Activated naive CD8-positive, alpha-beta T cell treated with anti-CD3 and anti-CD28 coated beads, Interleukin-2, amount 50 U/mL, for 16 hours (primary cell): ENCODE measurements around the gene SEC31A.

Source experiments
- DNase-seq: peaks from one replicate; pipeline ENCODE4 v3.0.0-alpha.2; 2020; ENCODE audit warnings: low read depth, low spot score

The SEC31A gene

DNA sequence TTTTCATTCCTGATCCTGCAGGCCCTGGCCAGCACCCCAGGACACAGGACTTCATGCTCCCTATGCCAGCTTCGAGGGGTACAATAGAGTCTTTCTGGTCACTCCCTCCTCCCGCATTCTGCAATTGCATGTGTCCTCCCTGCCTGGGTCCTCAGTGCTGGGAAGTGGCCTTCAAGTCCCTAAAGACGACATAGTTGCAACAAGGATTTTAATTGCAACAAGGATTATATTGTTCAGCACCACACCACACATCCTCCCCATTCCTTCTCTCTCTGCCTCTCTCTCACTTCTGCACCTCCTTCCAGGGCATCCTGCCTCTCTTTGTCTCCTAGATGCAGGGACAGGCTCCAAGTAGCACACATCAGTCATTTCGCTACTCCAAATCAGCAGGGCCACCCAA lies 117.9 kb downstream of the SEC31A start:
- DNase-seq, result no peak

DNA sequence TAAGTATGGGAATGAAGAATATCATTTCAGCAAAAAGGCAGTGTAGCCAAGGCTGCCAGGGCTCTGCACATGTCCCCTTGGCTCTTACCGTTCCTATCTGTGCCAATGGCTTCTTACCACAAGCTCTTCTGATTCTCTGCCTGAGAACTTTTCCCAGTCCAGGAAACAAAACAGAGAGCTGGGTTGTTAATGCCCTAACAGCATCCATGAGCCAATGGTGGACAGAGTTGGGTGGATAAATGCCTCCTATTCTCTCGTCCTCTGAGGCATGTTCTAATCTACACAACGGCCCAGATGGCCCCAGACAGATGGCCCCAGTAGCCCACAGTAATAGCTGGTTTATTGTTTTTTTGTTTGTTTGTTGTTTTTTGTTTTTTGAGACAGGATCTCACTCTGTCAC lies 120.3 kb downstream of the SEC31A start:
- DNase-seq, result no peak
